Measurements from ENCODE around the gene PDE4DIP.
"Not testable (repeated sequence)": the region's sequence is repeated elsewhere in the genome, so short reads cannot be mapped to it uniquely, and the experiment has no call there.

Gene PDE4DIP

GRCh38 chr1:148844220-148844619, at the start of gene PDE4DIP:
PDE4DIP (plus strand) TSS chr1:148844428; CDS start chr1:148844775, 347 bp downstream.
- not testable (repeated sequence) for DNase-seq

GRCh38 chr1:148808268-148808928, 35.8 kb upstream of the PDE4DIP start:
- DNase-seq = not testable (repeated sequence)

- not testable (repeated sequence) for DNase-seq
Measured at GRCh38 chr1:148808929-148809283, 35.3 kb upstream of the PDE4DIP start.

GRCh38 chr1:148822180-148822579, 22.0 kb upstream of the PDE4DIP start:
- not testable (repeated sequence) for DNase-seq

GRCh38 chr1:148823822-148824221, 20.4 kb upstream of the PDE4DIP start:
- DNase-seq = not testable (repeated sequence)

- DNase-seq = not testable (repeated sequence)
Measured at GRCh38 chr1:148825029-148825428, 19.2 kb upstream of the PDE4DIP start.

- not testable (repeated sequence) for DNase-seq
Measured at GRCh38 chr1:148828531-148828930, 15.7 kb upstream of the PDE4DIP start.

- DNase-seq = not testable (repeated sequence)
Measured at GRCh38 chr1:148828962-148829361, 15.3 kb upstream of the PDE4DIP start.

GRCh38 chr1:148829365-148829764, 14.9 kb upstream of the PDE4DIP start:
- DNase-seq = not testable (repeated sequence)

GRCh38 chr1:148841262-148841661, 3.0 kb upstream of the PDE4DIP start:
- not testable (repeated sequence) for DNase-seq

- not testable (repeated sequence) for DNase-seq
Measured at GRCh38 chr1:148844651-148845050, 423 bp downstream of the PDE4DIP start.

GRCh38 chr1:148845068-148845467, 840 bp downstream of the PDE4DIP start:
- not testable (repeated sequence) for DNase-seq

GRCh38 chr1:148850347-148850746, 6.1 kb downstream of the PDE4DIP start:
- DNase-seq = not testable (repeated sequence)

GRCh38 chr1:148850840-148851239, 6.6 kb downstream of the PDE4DIP start:
- DNase-seq = not testable (repeated sequence)

- DNase-seq = not testable (repeated sequence)
Measured at GRCh38 chr1:148851684-148852083, 7.5 kb downstream of the PDE4DIP start.

- not testable (repeated sequence) for DNase-seq
Measured at GRCh38 chr1:148853363-148853762, 9.1 kb downstream of the PDE4DIP start.

GRCh38 chr1:148854063-148854462, 9.8 kb downstream of the PDE4DIP start:
- DNase-seq = not testable (repeated sequence)

GRCh38 chr1:148855367-148855766, 11.1 kb downstream of the PDE4DIP start:
- DNase-seq = not testable (repeated sequence)

GRCh38 chr1:148860049-148860448, 15.8 kb downstream of the PDE4DIP start:
- not testable (repeated sequence) for DNase-seq

GRCh38 chr1:148860579-148861259, 16.5 kb downstream of the PDE4DIP start:
- DNase-seq = not testable (repeated sequence)

GRCh38 chr1:148862590-148862989, 18.4 kb downstream of the PDE4DIP start:
- DNase-seq = not testable (repeated sequence)

GRCh38 chr1:148868924-148869633, 24.9 kb downstream of the PDE4DIP start:
- not testable (repeated sequence) for DNase-seq

GRCh38 chr1:148869634-148869961, 25.4 kb downstream of the PDE4DIP start:
- not testable (repeated sequence) for DNase-seq
